NK-92 (cell line): Measurements from ENCODE around the gene MRPL55.

Experiments
- DNase-seq: peaks from one replicate; lab custom pipeline; 2025; ENCODE audit not compliant: unreplicated experiment; lab: John Stamatoyannopoulos, UW

Gene MRPL55

GRCh38 chr1:228059634-228060457 lies 49.3 kb downstream of the MRPL55 start:
- DNase-seq, result no peak

- no peak for DNase-seq
These were observed 50.0 kb downstream of the MRPL55 start for GRCh38 chr1:228058949-228059633.

GRCh38 chr1:228058172-228058948 lies 50.7 kb downstream of the MRPL55 start:
- no peak for DNase-seq
